Measurements from ENCODE around the gene CD209. TPM values are rescaled to one million over a fixed set of nuclear protein-coding genes. Genes with fewer than 3 reads are reported as not detected.

CD209 gene
- total and polyA plus RNA-seq, 4 donors: 0.57 to 3.3 (median 1.8) TPM

- no peak overlapping the region for H3K9ac ChIP-seq (ENCODE audit: insufficient read depth in 1 of 2, low read length in 2 of 2)
- H3K9me3 ChIP-seq (ENCODE audit: control insufficient read depth in 4 of 4, insufficient read depth in 3 of 4, low read length in 3 of 4): peaks cover 0 to 4% (median 0%) of the 10 kb centered on the region in 4 donors
- H3K27me3 ChIP-seq (ENCODE audit: control insufficient read depth in 3 of 3, insufficient read depth in 3 of 3, low read length in 2 of 3): no peaks in the 10 kb centered on the region
- no peaks in the 10 kb centered on the region for H3K36me3 ChIP-seq (ENCODE audit: control insufficient read depth in 4 of 4, insufficient read depth in 4 of 4, low read length in 4 of 4)
- DNase-seq: no peak
- no peaks in the 10 kb centered on the region for H3K4me1 ChIP-seq (ENCODE audit: control insufficient read depth in 5 of 5, insufficient read depth in 5 of 5, low read length in 5 of 5)
- no peak for ATAC-seq (ENCODE audit: insufficient read depth, low FRiP score)
- no peak overlapping the region for H3K27ac ChIP-seq (ENCODE audit: low read depth in 1 of 2, low read length in 1 of 2)
- TF ChIP-seq CTCF (IDR thresholded peaks at IDR 0.05; ENCODE audit: control extremely low read depth, extremely low read depth): no peak
- 63 to 77% methylated on average over 1 of the region's 1 CpG for WGBS, 2 donors
- H3K4me3 ChIP-seq: no peak overlapping the region
Measured at GRCh38 chr19:7716762-7717161, 30.6 kb downstream of the CD209 start.

GRCh38 chr19:7715671-7716070 is 31.7 kb downstream of the CD209 start:
- H3K36me3 ChIP-seq (ENCODE audit: control insufficient read depth in 4 of 4, insufficient read depth in 4 of 4, low read length in 4 of 4): no peaks in the 10 kb centered on the region
- H3K9ac ChIP-seq (ENCODE audit: insufficient read depth in 1 of 2, low read length in 2 of 2): no peak overlapping the region
- WGBS, 2 donors: 89 to 95% methylated on average over 1 of the region's 1 CpG
- no peaks in the 10 kb centered on the region for H3K27me3 ChIP-seq (ENCODE audit: control insufficient read depth in 3 of 3, insufficient read depth in 3 of 3, low read length in 2 of 3)
- ATAC-seq (ENCODE audit: insufficient read depth, low FRiP score) (no peak), DNase-seq (no peak)
- TF ChIP-seq CTCF (IDR thresholded peaks at IDR 0.05; ENCODE audit: control extremely low read depth, extremely low read depth): no peak
- H3K9me3 ChIP-seq (ENCODE audit: control insufficient read depth in 4 of 4, insufficient read depth in 3 of 4, low read length in 3 of 4): peaks cover 0 to 4% (median 0%) of the 10 kb centered on the region in 4 donors
- H3K4me1 ChIP-seq (ENCODE audit: control insufficient read depth in 5 of 5, insufficient read depth in 5 of 5, low read length in 5 of 5): no peaks in the 10 kb centered on the region
- H3K4me3 ChIP-seq: no peak overlapping the region
- no peak overlapping the region for H3K27ac ChIP-seq (ENCODE audit: low read depth in 1 of 2, low read length in 1 of 2)

DNA sequence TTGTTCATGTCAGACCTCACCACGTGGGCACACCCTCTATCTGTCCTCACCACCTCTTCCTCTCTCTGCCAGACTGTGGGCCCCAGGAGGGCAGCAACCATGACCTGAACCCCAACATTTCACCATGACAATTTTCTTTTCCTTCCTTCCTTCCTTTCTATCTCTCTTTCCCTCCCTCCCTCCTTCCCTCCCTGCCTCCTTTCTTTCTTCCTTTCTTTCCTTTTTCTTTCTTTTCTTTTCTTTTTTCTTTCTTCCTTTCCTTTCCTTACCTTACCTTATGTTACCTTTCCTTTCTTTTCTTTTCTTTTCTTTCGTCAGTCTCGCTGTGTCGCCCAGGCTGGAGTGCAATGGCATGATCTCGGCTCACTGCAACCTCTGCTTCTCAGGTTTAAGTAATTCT is 36.7 kb downstream of the CD209 start:
- Histone ChIP-seq H3K9ac (ENCODE audit: insufficient read depth in 1 of 2, low read length in 2 of 2) (no peak overlapping the region), H3K36me3 (ENCODE audit: control insufficient read depth in 4 of 4, insufficient read depth in 4 of 4, low read length in 4 of 4) (no peaks in the 10 kb centered on the region), H3K9me3 (ENCODE audit: control insufficient read depth in 4 of 4, insufficient read depth in 3 of 4, low read length in 3 of 4) (no peaks in the 10 kb centered on the region), H3K27me3 (ENCODE audit: control insufficient read depth in 3 of 3, insufficient read depth in 3 of 3, low read length in 2 of 3) (peaks cover 0 to 2% (median 0%) of the 10 kb centered on the region in 3 donors), H3K4me3 (no peak overlapping the region), H3K27ac (ENCODE audit: low read depth in 1 of 2, low read length in 1 of 2) (no peak overlapping the region), H3K4me1 (ENCODE audit: control insufficient read depth in 5 of 5, insufficient read depth in 5 of 5, low read length in 5 of 5) (peaks cover 0 to 8% (median 0%) of the 10 kb centered on the region in 5 donors)
- ATAC-seq (ENCODE audit: insufficient read depth, low FRiP score) (no peak), DNase-seq (no peak)
- WGBS, 2 donors: 70 to 80% methylated on average over 5 of the region's 5 CpGs
- TF ChIP-seq CTCF (IDR thresholded peaks at IDR 0.05; ENCODE audit: control extremely low read depth, extremely low read depth): no peak

DNA sequence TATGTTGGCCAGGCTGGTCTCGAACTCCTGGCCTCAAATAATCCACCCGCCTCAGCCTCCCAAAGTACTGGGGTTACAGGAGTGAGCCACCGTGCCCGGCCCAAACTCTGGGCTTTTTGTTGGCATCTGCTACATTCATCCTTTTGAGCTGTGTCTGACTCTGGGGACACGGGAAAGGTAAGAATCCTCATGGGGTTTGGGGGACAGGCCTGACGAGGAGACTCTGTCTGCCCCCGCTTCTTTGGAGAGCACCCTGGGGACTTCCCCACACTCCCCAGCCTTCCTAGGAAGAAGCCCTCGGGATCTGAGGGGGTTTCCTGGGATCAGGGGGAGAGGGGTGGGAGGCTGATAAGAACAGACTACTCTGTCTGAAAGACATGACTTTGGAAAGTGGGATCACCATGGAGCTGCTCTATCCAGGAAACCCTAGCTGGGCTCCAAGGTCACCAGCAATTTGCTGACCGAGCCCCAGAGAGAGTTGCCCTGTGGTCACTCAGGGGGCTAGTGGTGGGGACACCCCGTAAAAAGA is 37.3 kb downstream of the CD209 start:
- no peak for ATAC-seq (ENCODE audit: insufficient read depth, low FRiP score)
- H3K27ac ChIP-seq (ENCODE audit: low read depth in 1 of 2, low read length in 1 of 2): no peak overlapping the region
- peaks cover 0 to 8% (median 0%) of the 10 kb centered on the region in 5 donors for H3K4me1 ChIP-seq (ENCODE audit: control insufficient read depth in 5 of 5, insufficient read depth in 5 of 5, low read length in 5 of 5)
- TF ChIP-seq CTCF (IDR thresholded peaks at IDR 0.05; ENCODE audit: control extremely low read depth, extremely low read depth): no peak
- H3K9me3 ChIP-seq (ENCODE audit: control insufficient read depth in 4 of 4, insufficient read depth in 3 of 4, low read length in 3 of 4): no peaks in the 10 kb centered on the region
- no peaks in the 10 kb centered on the region for H3K36me3 ChIP-seq (ENCODE audit: control insufficient read depth in 4 of 4, insufficient read depth in 4 of 4, low read length in 4 of 4)
- H3K9ac ChIP-seq (ENCODE audit: insufficient read depth in 1 of 2, low read length in 2 of 2): no peak overlapping the region
- no peak for DNase-seq
- no peak overlapping the region for H3K4me3 ChIP-seq
- H3K27me3 ChIP-seq (ENCODE audit: control insufficient read depth in 3 of 3, insufficient read depth in 3 of 3, low read length in 2 of 3): peaks cover 0 to 2% (median 0%) of the 10 kb centered on the region in 3 donors
- WGBS, 2 donors: 85% methylated on average over 10 of the region's 10 CpGs
